GM08714 (cell line): ENCODE results near the gene LGMN.

Experiments
- H3K4me3 ChIP-seq: fragments of 200-500 bp; sonication (Bioruptor generic); 2 replicates; pipeline ENCODE4 v1.5.1; 2014; ENCODE audit warnings: mild to moderate bottlenecking, low read length, inconsistent platforms
- ZNF274 ChIP-seq: IDR thresholded peaks from 2 replicates; pipeline ENCODE4 v1.6.1; 2012; ENCODE audit warnings: mild to moderate bottlenecking, low read depth, low read length

The LGMN gene

GRCh38 chr14:92747701-92748258 is 647 bp downstream of the LGMN start:
- H3K4me3 ChIP-seq: peak overlapping the region; percentile 88
- TF ChIP-seq ZNF274: no peak

- TF ChIP-seq ZNF274: no peak
- no peak overlapping the region for H3K4me3 ChIP-seq
These were observed 4.2 kb downstream of the LGMN start for GRCh38 chr14:92744198-92744597.

GRCh38 chr14:92740440-92740839 is 8.0 kb downstream of the LGMN start:
- no peak for TF ChIP-seq ZNF274
- H3K4me3 ChIP-seq: no peak overlapping the region

GRCh38 chr14:92737619-92738188 is 10.7 kb downstream of the LGMN start:
- TF ChIP-seq ZNF274: no peak
- H3K4me3 ChIP-seq: no peak overlapping the region

- no peak overlapping the region for H3K4me3 ChIP-seq
- TF ChIP-seq ZNF274: no peak
These were observed 11.2 kb downstream of the LGMN start for GRCh38 chr14:92737206-92737605.

- TF ChIP-seq ZNF274: no peak
- no peak overlapping the region for H3K4me3 ChIP-seq
These were observed 13.1 kb downstream of the LGMN start for GRCh38 chr14:92735344-92735743.

- no peak for TF ChIP-seq ZNF274
- H3K4me3 ChIP-seq: no peak overlapping the region
These were observed 13.8 kb downstream of the LGMN start for GRCh38 chr14:92734618-92735017.

GRCh38 chr14:92733007-92733406 is 15.4 kb downstream of the LGMN start:
- no peak for TF ChIP-seq ZNF274
- no peak overlapping the region for H3K4me3 ChIP-seq

GRCh38 chr14:92731622-92732115 is 16.8 kb downstream of the LGMN start:
- no peak overlapping the region for H3K4me3 ChIP-seq
- no peak for TF ChIP-seq ZNF274

- no peak overlapping the region for H3K4me3 ChIP-seq
- TF ChIP-seq ZNF274: no peak
These were observed 18.6 kb downstream of the LGMN start for GRCh38 chr14:92729634-92730358.

- no peak overlapping the region for H3K4me3 ChIP-seq
- TF ChIP-seq ZNF274: no peak
These were observed 19.6 kb downstream of the LGMN start for GRCh38 chr14:92728759-92729364.

GRCh38 chr14:92726933-92727262 is 21.5 kb downstream of the LGMN start:
- H3K4me3 ChIP-seq: no peak overlapping the region
- no peak for TF ChIP-seq ZNF274

- TF ChIP-seq ZNF274: no peak
These were observed 22.1 kb downstream of the LGMN start for GRCh38 chr14:92726135-92726932.

GRCh38 chr14:92724516-92725340 is 23.7 kb downstream of the LGMN start:
- H3K4me3 ChIP-seq: no peak overlapping the region
- no peak for TF ChIP-seq ZNF274

More at GRCh38 chr14:92726135-92726932, 22.1 kb downstream of the LGMN start:
- H3K4me3 ChIP-seq: no peak overlapping the region
